WTC11 (cell line): ENCODE measurements around the gene DCLK1. TPM values are rescaled to one million over a fixed set of nuclear protein-coding genes. Genes with fewer than 3 reads are reported as not detected.

ENCODE experiments used
- ATAC-seq: fragments of 200-7000 bp; cut with Tn5 transposase; 2 replicates; pipeline ENCODE4 v1.10.0; 2021; ENCODE audit warnings: mild to moderate bottlenecking, moderate library complexity
- CTCF ChIA-PET: fragments of 300-600 bp; sonication (Branson Sonifier 250); formaldehyde crosslinking; loops from one replicate; lab custom pipeline; 2021; ENCODE audit warnings: antibody characterized with exemption; lab: Charles Lee
- POLR2A ChIA-PET: fragments of 350-600 bp; sonication (Branson Sonifier 250); formaldehyde crosslinking; loops from one replicate; lab custom pipeline; 2021; ENCODE audit warnings: antibody characterized with exemption; lab: Charles Lee
- DNase-seq: peaks from one replicate; pipeline ENCODE4 v3.0.0; 2021; ENCODE audit warnings: low spot score
- H3K27ac Mint-ChIP-seq: 2 replicates; pipeline ENCODE4 v1.8.0; 2021; ENCODE audit warnings: mixed read lengths
- H3K27me3 Mint-ChIP-seq: 2 replicates; pipeline ENCODE4 v1.8.0; 2021; ENCODE audit warnings: low read depth, mild to moderate bottlenecking, moderate library complexity, mixed read lengths
- H3K36me3 Mint-ChIP-seq: 2 replicates; pipeline ENCODE4 v1.8.0; 2021; ENCODE audit warnings: mixed read lengths
- H3K4me1 Mint-ChIP-seq: 2 replicates; pipeline ENCODE4 v1.8.0; 2022; ENCODE audit warnings: mixed read lengths
- H3K4me3 Mint-ChIP-seq: 2 replicates; pipeline ENCODE4 v1.8.0; 2021; ENCODE audit warnings: mild to moderate bottlenecking, moderate library complexity, mixed read lengths
- H3K9me3 Mint-ChIP-seq: 2 replicates; pipeline ENCODE4 v1.8.0; 2021; ENCODE audit warnings: mixed read lengths
- AFF4 ChIP-seq: sonication (generic); formaldehyde crosslinking; IDR thresholded peaks from 2 replicates; pipeline ENCODE4 v1.8.1; 2023; ENCODE audit warnings: mild to moderate bottlenecking, missing genetic modification reagents, borderline replicate concordance
- ARID4B ChIP-seq: sonication (generic); formaldehyde crosslinking; IDR thresholded peaks from 2 replicates; pipeline ENCODE4 v1.8.0; 2023; ENCODE audit warnings: missing genetic modification reagents, mild to moderate bottlenecking, borderline replicate concordance
- ATF1 ChIP-seq: sonication (generic); formaldehyde crosslinking; IDR thresholded peaks from 2 replicates; pipeline ENCODE4 v1.8.1; 2023; ENCODE audit warnings: mild to moderate bottlenecking, moderate library complexity, missing genetic modification reagents
- EMX1 ChIP-seq: fragments of 250-450 bp; sonication (Bioruptor Pico); IDR thresholded peaks from 2 replicates; pipeline ENCODE4 v1.8.0; 2021; ENCODE audit warnings: mild to moderate bottlenecking
- FOXJ3 ChIP-seq: sonication (generic); formaldehyde crosslinking; IDR thresholded peaks from 2 replicates; pipeline ENCODE4 v1.9.0; 2021; ENCODE audit warnings: missing genetic modification reagents, mild to moderate bottlenecking, borderline replicate concordance
- IRF2 ChIP-seq: sonication (generic); formaldehyde crosslinking; IDR thresholded peaks from 2 replicates; pipeline ENCODE4 v1.8.0; 2022; ENCODE audit warnings: low read depth, missing genetic modification reagents, borderline replicate concordance
- JUN ChIP-seq: sonication (generic); formaldehyde crosslinking; IDR thresholded peaks from 2 replicates; pipeline ENCODE4 v1.8.0; 2023; ENCODE audit warnings: mild to moderate bottlenecking, missing genetic modification reagents
- MAX ChIP-seq: sonication (generic); formaldehyde crosslinking; IDR thresholded peaks from 2 replicates; pipeline ENCODE4 v1.8.0; 2022; ENCODE audit warnings: mild to moderate bottlenecking, missing genetic modification reagents
- RELA ChIP-seq: sonication (generic); formaldehyde crosslinking; IDR thresholded peaks from 2 replicates; pipeline ENCODE4 v1.8.1; 2022; ENCODE audit warnings: missing genetic modification reagents, mild to moderate bottlenecking, borderline replicate concordance
- TEAD1 ChIP-seq: sonication (generic); formaldehyde crosslinking; IDR thresholded peaks from 2 replicates; pipeline ENCODE4 v1.8.0; 2022; ENCODE audit warnings: mild to moderate bottlenecking, missing genetic modification reagents
- TEAD4 ChIP-seq: sonication (generic); formaldehyde crosslinking; IDR thresholded peaks from 2 replicates; pipeline ENCODE4 v1.8.0; 2022; ENCODE audit warnings: mild to moderate bottlenecking, missing genetic modification reagents
- ZNF219 ChIP-seq: sonication (generic); formaldehyde crosslinking; IDR thresholded peaks from 2 replicates; pipeline ENCODE4 v1.8.0; 2023; ENCODE audit warnings: missing genetic modification reagents, mild to moderate bottlenecking, borderline replicate concordance
- ZNF232 ChIP-seq: sonication (generic); formaldehyde crosslinking; IDR thresholded peaks from 2 replicates; pipeline ENCODE4 v1.8.0; 2022; ENCODE audit warnings: mild to moderate bottlenecking, missing genetic modification reagents
- ZNF317 ChIP-seq: sonication (generic); formaldehyde crosslinking; IDR thresholded peaks from 2 replicates; pipeline ENCODE4 v1.8.1; 2023; ENCODE audit warnings: low read depth, mild to moderate bottlenecking, moderate library complexity, missing genetic modification reagents, borderline replicate concordance
- ZNF396 ChIP-seq: fragments of 250-450 bp; sonication (Bioruptor Pico); IDR thresholded peaks from 2 replicates; pipeline ENCODE4 v1.8.0; 2021; ENCODE audit warnings: mild to moderate bottlenecking, moderate library complexity, borderline replicate concordance
- ZNF423 ChIP-seq: fragments of 250-450 bp; sonication (Bioruptor Pico); IDR thresholded peaks from 2 replicates; pipeline ENCODE4 v2.1.2; 2022; ENCODE audit warnings: mild to moderate bottlenecking, moderate library complexity
- total RNA-seq: library from RNA; stranded (reverse); gene quantifications from 3 replicates; pipeline ENCODE4 v1.2.3, GENCODE V29; 2021
- TF ChIP-seq, protein P1 (sequence below): sonication (generic); formaldehyde crosslinking; IDR thresholded peaks from 2 replicates; pipeline ENCODE4 v1.8.1; 2022; ENCODE audit warnings: mild to moderate bottlenecking, missing genetic modification reagents, moderate library complexity, borderline replicate concordance

Gene DCLK1
- total RNA-seq, 1 experiment from 2014 or later, result 18.5 TPM

DNA sequence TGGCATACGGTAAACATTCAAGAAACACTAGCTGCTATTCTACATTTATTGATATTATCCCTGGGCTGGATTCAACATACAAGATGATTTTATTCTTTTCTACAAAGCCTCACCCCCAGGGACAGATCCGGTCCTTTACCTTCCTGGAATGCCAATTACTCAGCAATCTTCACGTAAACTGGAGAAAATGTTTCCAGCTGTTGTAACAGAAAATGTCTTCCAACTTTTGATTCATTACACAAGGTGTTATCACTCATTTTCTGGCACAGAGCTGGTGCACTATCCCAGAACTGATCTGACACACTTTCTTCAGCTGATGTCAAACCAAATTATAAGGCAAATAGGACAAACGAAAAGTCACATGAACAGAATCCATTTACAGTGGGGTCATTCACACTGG lies 33.1 kb downstream of the DCLK1 start (continued):
- TF ChIP-seq ATF1 (CRISPR knock-in tag), result no peak
- TF ChIP-seq MAX (CRISPR knock-in tag), result no peak
- no peak for TF ChIP-seq ARID4B (CRISPR knock-in tag)

DNA sequence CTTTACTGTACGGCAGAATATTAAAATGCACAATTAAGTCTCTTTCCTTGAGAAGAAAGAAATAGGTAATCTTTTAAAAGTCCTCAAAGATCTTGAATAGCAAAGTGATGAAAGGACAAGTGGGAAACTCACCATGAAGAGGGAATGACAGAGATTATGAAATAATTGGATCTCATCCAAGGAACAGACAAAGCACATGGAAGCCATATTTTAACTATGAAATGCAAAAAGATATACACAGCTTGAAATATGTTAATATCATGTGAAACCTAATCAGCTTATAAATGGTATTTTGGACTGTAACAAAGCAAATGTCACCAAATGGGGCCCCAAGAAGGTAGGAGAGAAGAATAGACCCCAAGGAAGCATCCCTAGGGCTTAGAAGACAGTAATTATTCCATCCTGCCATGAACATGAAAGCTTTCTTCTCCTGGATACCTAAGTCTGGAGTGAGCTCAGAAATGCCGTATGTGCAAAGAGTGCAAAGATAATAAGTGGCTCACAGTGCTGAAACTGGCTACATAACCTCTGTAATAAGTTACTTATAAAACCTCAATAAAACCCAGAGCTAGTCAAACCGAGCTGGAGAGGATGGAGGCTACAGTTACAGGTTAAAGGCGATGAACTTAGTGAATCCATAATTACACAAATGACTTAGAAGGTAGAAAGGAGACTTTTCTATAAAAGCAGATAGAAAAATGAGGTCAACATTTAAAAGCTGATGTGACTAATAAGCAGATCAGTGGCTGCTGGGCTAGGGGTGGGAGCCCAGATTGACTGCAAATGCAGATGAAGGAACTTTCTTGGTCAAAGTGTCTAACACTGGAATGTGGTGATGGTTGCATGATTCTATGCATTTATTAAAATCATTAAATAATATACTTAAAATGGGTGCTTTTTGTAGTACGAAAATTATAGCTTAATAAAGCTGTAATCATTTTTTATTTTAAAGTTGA lies 34.4 kb downstream of the DCLK1 start:
- Mint-ChIP-seq H3K27ac (no peak overlapping the region), H3K4me3 (no peak overlapping the region), H3K9me3 (0 out of 2 replicates have a peak, but pooled peaks cover 3% of the 10 kb centered on the region), H3K27me3 (no peaks in the 10 kb centered on the region), H3K36me3 (no peaks in the 10 kb centered on the region), H3K4me1 (peaks cover 3% of the 10 kb centered on the region)
- no peak for ATAC-seq
- ChIA-PET CTCF (interaction anchor here (0.8 to 2.9 kb wide), 2 partner anchors 9 to 11 kb away, joined by 3 to 9 read pairs; no protein-coding TSS in a partner anchor), POLR2A (no interaction called here)
- no peak for DNase-seq
- TF ChIP-seq ZNF317 (CRISPR knock-in tag) (no peak), RELA (CRISPR knock-in tag) (no peak), ZNF423 (CRISPR knock-in tag) (no peak), JUN (CRISPR knock-in tag) (no peak), IRF2 (CRISPR knock-in tag) (no peak), TEAD4 (CRISPR knock-in tag) (no peak), FOXJ3 (CRISPR knock-in tag) (no peak), ARID4B (CRISPR knock-in tag) (no peak), EMX1 (no peak), TEAD1 (CRISPR knock-in tag) (no peak), ZNF232 (no peak), AFF4 (CRISPR knock-in tag) (no peak), ATF1 (CRISPR knock-in tag) (no peak), ZNF219 (CRISPR knock-in tag) (no peak), ZNF396 (CRISPR knock-in tag) (no peak)
- TF ChIP-seq, protein P1, sequence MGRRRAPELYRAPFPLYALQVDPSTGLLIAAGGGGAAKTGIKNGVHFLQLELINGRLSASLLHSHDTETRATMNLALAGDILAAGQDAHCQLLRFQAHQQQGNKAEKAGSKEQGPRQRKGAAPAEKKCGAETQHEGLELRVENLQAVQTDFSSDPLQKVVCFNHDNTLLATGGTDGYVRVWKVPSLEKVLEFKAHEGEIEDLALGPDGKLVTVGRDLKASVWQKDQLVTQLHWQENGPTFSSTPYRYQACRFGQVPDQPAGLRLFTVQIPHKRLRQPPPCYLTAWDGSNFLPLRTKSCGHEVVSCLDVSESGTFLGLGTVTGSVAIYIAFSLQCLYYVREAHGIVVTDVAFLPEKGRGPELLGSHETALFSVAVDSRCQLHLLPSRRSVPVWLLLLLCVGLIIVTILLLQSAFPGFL, result no peak
